Endothelial cell of umbilical vein (primary cell): ENCODE results near the gene ABTB2.

Source experiments
- POLR2A ChIP-seq: IDR thresholded peaks from 2 replicates; pipeline ENCODE4 v1.6.1; 2012; ENCODE audit warnings: low read depth, mild to moderate bottlenecking, control low read depth, low read length
- TF ChIP-seq, protein P1 (sequence below), 2 donors: IDR thresholded peaks; 1 replicate in 1 of 2; 2 replicates in 1 of 2; pipeline ENCODE4 v1.5.1; 2011; ENCODE audit warnings: low read length in 2 of 2, mild to moderate bottlenecking in 2 of 2, moderate library complexity in 2 of 2, control low read depth in 1 of 2, inconsistent platforms in 1 of 2, low read depth in 1 of 2; ENCODE audit not compliant: insufficient read depth in 1 of 2; ENCODE audit errors: extremely low read depth in 1 of 2

DNA sequence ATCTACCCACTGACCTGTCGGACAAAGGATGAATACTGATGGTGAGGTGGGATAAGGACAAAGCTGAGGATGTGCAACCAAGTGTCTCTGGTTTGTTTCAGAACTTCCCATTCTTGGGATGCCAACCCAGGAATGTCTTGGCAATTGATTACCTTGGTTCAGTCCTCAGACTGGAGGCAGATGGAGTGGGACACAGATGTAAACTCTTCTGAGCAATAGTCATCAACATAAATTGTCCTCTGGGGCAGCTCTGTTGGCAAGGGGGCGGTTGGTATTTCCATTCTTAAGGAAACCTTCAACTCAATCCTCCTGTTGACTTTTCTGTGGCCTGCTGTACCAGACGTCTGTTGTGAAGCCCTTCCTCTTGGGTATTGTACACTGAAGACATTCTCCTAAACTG is 6.8 kb downstream of the ABTB2 start:
- TF ChIP-seq, protein P1, sequence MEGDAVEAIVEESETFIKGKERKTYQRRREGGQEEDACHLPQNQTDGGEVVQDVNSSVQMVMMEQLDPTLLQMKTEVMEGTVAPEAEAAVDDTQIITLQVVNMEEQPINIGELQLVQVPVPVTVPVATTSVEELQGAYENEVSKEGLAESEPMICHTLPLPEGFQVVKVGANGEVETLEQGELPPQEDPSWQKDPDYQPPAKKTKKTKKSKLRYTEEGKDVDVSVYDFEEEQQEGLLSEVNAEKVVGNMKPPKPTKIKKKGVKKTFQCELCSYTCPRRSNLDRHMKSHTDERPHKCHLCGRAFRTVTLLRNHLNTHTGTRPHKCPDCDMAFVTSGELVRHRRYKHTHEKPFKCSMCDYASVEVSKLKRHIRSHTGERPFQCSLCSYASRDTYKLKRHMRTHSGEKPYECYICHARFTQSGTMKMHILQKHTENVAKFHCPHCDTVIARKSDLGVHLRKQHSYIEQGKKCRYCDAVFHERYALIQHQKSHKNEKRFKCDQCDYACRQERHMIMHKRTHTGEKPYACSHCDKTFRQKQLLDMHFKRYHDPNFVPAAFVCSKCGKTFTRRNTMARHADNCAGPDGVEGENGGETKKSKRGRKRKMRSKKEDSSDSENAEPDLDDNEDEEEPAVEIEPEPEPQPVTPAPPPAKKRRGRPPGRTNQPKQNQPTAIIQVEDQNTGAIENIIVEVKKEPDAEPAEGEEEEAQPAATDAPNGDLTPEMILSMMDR (IDR thresholded peaks at IDR 0.05; ENCODE audit: extremely low read depth in 1 of 2, insufficient read depth in 1 of 2, low read depth in 1 of 2, low read length in 2 of 2): no peak
- TF ChIP-seq POLR2A: no peak
